Measurements from ENCODE around the gene MEIOB. TPM values are rescaled to one million over a fixed set of nuclear protein-coding genes. Genes with fewer than 3 reads are reported as not detected.

Gene MEIOB
- total RNA-seq, 1 experiment from 2014 or later, result 1.3 TPM

GRCh38 chr16:1890708-1891050, 18.7 kb upstream of the MEIOB start:
- Histone ChIP-seq H3K56ac (ENCODE audit: insufficient read length, low read depth, low read length) (no peak overlapping the region), H3K14ac (ENCODE audit: insufficient read depth, low read length) (no peak overlapping the region), H3K18ac (ENCODE audit: insufficient read length, low read depth, low read length) (no peak overlapping the region), H2BK12ac (ENCODE audit: insufficient read length, low read depth, low read length) (no peak overlapping the region), H3K79me1 (ENCODE audit: insufficient read depth, low read depth, low read length, poor library complexity, severe bottlenecking) (no peaks in the 10 kb centered on the region), H4K91ac (ENCODE audit: insufficient read length, low read depth, low read length) (no peak overlapping the region), H3K4me2 (ENCODE audit: insufficient read depth, insufficient read length, low read length) (no peak overlapping the region), H3K4me1 (ENCODE audit: insufficient read depth, low read length) (no peaks in the 10 kb centered on the region), H2BK5ac (ENCODE audit: insufficient read length, low read length) (no peak overlapping the region), H4K8ac (replicated peaks; ENCODE audit: insufficient read length, low read depth, low read length) (no peak overlapping the region), H3K4ac (ENCODE audit: low read depth, low read length) (no peak overlapping the region), H3T11ph (ENCODE audit: low read length) (no peak overlapping the region), H4K20me1 (ENCODE audit: control insufficient read depth, insufficient read depth, insufficient read length) (no peaks in the 10 kb centered on the region), H3K9me3 (ENCODE audit: control insufficient read depth, low read depth, low read length) (no peaks in the 10 kb centered on the region), H2BK15ac (ENCODE audit: low read depth, low read length) (no peak overlapping the region), H3K79me2 (ENCODE audit: insufficient read depth, low read length) (no peaks in the 10 kb centered on the region), H3K9ac (ENCODE audit: extremely low read depth, insufficient read length, low read length) (no peak overlapping the region), H3K23ac (ENCODE audit: insufficient read length, low read depth, low read length) (no peak overlapping the region), H2AK5ac (ENCODE audit: insufficient read length, low read length) (no peak overlapping the region), H4K5ac (ENCODE audit: insufficient read length, low read depth, low read length) (no peak overlapping the region), H2BK120ac (ENCODE audit: low read depth, low read length, poor library complexity, severe bottlenecking) (no peak overlapping the region), H3K27me3 (ENCODE audit: insufficient read depth, low read length) (no peaks in the 10 kb centered on the region), H3K23me2 (ENCODE audit: insufficient read length, low read depth, low read length, poor library complexity, severe bottlenecking) (no peaks in the 10 kb centered on the region), H2AFZ (ENCODE audit: low read length) (no peak overlapping the region), H2BK20ac (ENCODE audit: low read depth, low read length, poor library complexity, severe bottlenecking) (no peak overlapping the region), H3K27ac (ENCODE audit: insufficient read length, low read depth, low read length) (no peak overlapping the region)
- Mint-ChIP-seq H3K27me3 (ENCODE audit: low read depth) (peaks cover 38% of the 10 kb centered on the region), H3K27ac (no peak overlapping the region), H3K4me3 (no peak overlapping the region; a peak in 1 of 5 replicates), H3K36me3 (ENCODE audit: insufficient read depth in 1 of 3, low read depth in 3 of 3) (no peaks in the 10 kb centered on the region), H3K4me1 (peaks cover 4 to 6% of the 10 kb centered on the region in 2 experiments), H3K9me3 (no peaks in the 10 kb centered on the region)
- no peak for DNase-seq
- TF ChIP-seq, protein P1, sequence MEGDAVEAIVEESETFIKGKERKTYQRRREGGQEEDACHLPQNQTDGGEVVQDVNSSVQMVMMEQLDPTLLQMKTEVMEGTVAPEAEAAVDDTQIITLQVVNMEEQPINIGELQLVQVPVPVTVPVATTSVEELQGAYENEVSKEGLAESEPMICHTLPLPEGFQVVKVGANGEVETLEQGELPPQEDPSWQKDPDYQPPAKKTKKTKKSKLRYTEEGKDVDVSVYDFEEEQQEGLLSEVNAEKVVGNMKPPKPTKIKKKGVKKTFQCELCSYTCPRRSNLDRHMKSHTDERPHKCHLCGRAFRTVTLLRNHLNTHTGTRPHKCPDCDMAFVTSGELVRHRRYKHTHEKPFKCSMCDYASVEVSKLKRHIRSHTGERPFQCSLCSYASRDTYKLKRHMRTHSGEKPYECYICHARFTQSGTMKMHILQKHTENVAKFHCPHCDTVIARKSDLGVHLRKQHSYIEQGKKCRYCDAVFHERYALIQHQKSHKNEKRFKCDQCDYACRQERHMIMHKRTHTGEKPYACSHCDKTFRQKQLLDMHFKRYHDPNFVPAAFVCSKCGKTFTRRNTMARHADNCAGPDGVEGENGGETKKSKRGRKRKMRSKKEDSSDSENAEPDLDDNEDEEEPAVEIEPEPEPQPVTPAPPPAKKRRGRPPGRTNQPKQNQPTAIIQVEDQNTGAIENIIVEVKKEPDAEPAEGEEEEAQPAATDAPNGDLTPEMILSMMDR (conservative IDR thresholded peaks at IDR 0.05), result no peak
- no CpG with 5 or more reads among the region's 4 CpGs for WGBS (ENCODE audit: extremely low coverage, insufficient read length, low lambda C conversion rate)

Data from H9 (cell line).